GM12801 (cell line): ENCODE measurements around the gene MACROH2A2.

ENCODE experiments used
- CTCF ChIP-seq: IDR thresholded peaks from one replicate; pipeline ENCODE4 v1.5.1; 2011; ENCODE audit warnings: control low read depth; ENCODE audit not compliant: insufficient read length; ENCODE audit errors: extremely low read depth

The MACROH2A2 gene

DNA sequence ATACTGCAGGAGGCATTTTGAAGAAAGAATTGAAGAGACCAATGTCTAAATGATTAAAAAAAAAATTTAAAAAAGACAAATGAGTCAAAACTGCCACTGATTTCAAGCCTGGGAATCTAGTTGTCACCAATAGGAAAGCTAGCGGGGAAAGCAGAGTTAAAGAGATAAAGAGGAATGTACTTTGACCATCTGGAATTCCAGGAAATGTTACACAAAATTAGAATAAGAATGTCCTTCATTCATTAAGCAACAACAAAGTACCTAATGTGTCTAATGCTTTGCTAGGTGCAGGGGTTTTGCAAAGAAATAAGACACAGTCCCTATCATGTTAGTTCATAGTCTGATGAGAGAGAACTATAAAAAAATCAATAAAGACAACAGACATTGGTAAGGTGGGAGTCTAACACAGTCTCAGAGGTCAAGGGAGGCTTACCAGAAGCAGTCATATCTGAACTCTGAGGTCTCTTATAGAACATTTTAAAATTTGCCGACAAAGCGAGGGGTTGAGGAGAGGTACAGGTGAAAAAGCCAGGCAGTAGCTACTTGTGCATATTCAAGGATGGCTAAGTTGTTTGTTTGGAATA, 102.7 kb downstream of the MACROH2A2 start:
- TF ChIP-seq CTCF: no peak

- TF ChIP-seq CTCF: no peak
Measured at GRCh38 chr10:70158113-70158512, 105.5 kb downstream of the MACROH2A2 start.

- no peak for TF ChIP-seq CTCF
Measured at GRCh38 chr10:70160798-70161197, 108.2 kb downstream of the MACROH2A2 start.
